Esophagus (tissue), 2 donors: ENCODE results near the gene GFRA1. TPM values are rescaled to one million over a fixed set of nuclear protein-coding genes. Genes with fewer than 3 reads are reported as not detected.

Source experiments
- H3K27ac ChIP-seq, 2 donors: one replicate each; pipeline ENCODE4 v1.5.1; 2013; ENCODE audit warnings: low read depth in 2 of 2, mild to moderate bottlenecking in 2 of 2, inconsistent platforms in 1 of 2, low read length in 1 of 2, moderate library complexity in 1 of 2
- H3K27me3 ChIP-seq, 2 donors: one replicate each; pipeline ENCODE4 v1.6.1; 2013; ENCODE audit warnings: low read length in 2 of 2, control low read depth in 1 of 2, mild to moderate bottlenecking in 1 of 2; ENCODE audit not compliant: insufficient read depth in 2 of 2, control insufficient read depth in 1 of 2
- H3K36me3 ChIP-seq, 2 donors: one replicate each; pipeline ENCODE4 v1.6.1; 2013; ENCODE audit warnings: low read length in 1 of 2; ENCODE audit not compliant: control insufficient read depth in 2 of 2, insufficient read depth in 2 of 2
- H3K4me1 ChIP-seq, 2 donors: one replicate each; pipeline ENCODE4 v1.6.1; 2013; ENCODE audit warnings: low read length in 1 of 2; ENCODE audit not compliant: control insufficient read depth in 2 of 2, insufficient read depth in 2 of 2
- H3K4me3 ChIP-seq, 2 donors: one replicate each; pipeline ENCODE4 v1.5.1; 2013; ENCODE audit warnings: low read length in 2 of 2, mild to moderate bottlenecking in 2 of 2, low read depth in 1 of 2, moderate library complexity in 1 of 2
- H3K9me3 ChIP-seq, 2 donors: one replicate each; pipeline ENCODE4 v1.6.1; 2013; ENCODE audit warnings: mild to moderate bottlenecking in 2 of 2, low read depth in 1 of 2, low read length in 1 of 2, moderate library complexity in 1 of 2; ENCODE audit not compliant: control insufficient read depth in 2 of 2, insufficient read depth in 1 of 2
- WGBS, 2 donors: extraction: QIAGEN DNeasy Blood & Tissue Kit; methylation state at CpG; one replicate each; pipeline ENCODE4 v1.1.7; 2013; 5-methylcytosine and 5-hydroxymethylcytosine counted together
- polyA plus RNA-seq, 2 donors: library from polyadenylated mRNA; stranded (reverse); fragments of 200-250 nt; gene quantifications; one replicate each; pipeline ENCODE4 v1.2.3, GENCODE V29; 2013
- donor health status: healthy with polysubstance abuse.
- donor health status: Bipolar disorder and iron deficiency.

Gene GFRA1
- polyA plus RNA-seq, 2 donors = 0.73 to 1.3 TPM

- WGBS, 2 donors = 73 to 78% methylated on average over 13 of the region's 13 CpGs
- Histone ChIP-seq H3K4me1 (no peaks in the 10 kb centered on the region), H3K4me3 (no peak overlapping the region), H3K9me3 (no peaks in the 10 kb centered on the region), H3K27me3 (no peaks in the 10 kb centered on the region), H3K27ac (no peak overlapping the region), H3K36me3 (no peaks in the 10 kb centered on the region)
Observed at GRCh38 chr10:116132780-116133399, 140.1 kb downstream of the GFRA1 start.

DNA sequence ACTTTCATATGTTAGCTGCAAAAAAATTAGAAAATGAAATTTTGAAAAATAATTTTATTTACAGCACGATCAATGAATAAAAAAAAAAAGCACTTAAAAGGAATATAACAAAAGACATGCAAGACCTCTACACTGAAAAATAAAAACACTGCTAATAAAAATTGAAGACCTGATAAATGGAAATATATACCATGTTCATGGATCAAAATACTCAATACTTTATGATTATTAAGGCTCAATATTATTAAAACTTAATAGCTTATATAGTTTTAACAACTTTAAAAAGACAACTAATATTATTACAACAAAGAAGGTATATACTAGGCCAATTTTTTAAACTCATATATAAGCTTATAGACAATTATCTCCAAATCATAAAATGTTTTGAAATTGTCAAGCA lies 143.0 kb downstream of the GFRA1 start:
- Histone ChIP-seq H3K36me3 (no peaks in the 10 kb centered on the region), H3K4me1 (no peaks in the 10 kb centered on the region), H3K4me3 (no peak overlapping the region), H3K27me3 (no peaks in the 10 kb centered on the region), H3K9me3 (no peaks in the 10 kb centered on the region), H3K27ac (no peak overlapping the region)
- WGBS, 2 donors = 62 to 92% methylated on average over 1 of the region's 1 CpG

DNA sequence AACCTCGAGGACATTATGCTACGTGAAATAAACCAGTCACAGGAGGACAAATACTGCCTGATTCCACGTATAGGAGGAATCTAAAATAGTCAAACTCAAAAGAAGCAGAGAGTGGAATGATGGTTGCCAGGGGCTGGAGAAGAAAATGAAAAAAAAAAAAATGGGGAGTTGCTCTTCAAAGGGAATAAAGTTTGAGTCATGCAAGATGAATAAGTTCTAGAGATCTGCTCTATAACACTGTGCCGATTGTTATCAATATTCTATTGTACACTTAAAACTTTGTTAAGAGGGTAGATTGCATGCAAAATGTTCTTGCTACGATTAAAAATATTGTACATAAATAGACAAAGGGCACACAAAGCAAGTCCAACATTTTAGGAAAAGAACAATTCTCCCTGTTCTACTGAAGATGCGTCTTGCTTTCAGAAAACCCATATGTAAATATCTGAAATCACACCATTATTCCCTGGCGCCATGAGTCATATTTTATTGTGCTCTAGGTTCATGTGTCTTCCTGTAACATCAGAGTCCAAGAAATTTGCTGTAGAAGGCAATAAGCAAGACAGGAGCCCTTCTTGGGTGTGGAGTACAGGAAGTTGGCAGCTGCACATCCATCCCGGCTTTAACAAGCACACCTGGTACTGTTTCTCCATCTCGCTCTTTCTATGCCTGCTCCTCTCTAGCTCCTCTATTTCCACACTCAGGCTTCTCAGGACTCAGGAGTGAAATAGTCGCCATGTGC lies 145.9 kb downstream of the GFRA1 start:
- Histone ChIP-seq H3K27ac (no peak overlapping the region), H3K9me3 (no peaks in the 10 kb centered on the region), H3K4me1 (no peaks in the 10 kb centered on the region), H3K36me3 (no peaks in the 10 kb centered on the region), H3K4me3 (no peak overlapping the region), H3K27me3 (no peaks in the 10 kb centered on the region)
- 80 to 84% methylated on average over 10 of the region's 10 CpGs for WGBS, 2 donors

- H3K9me3 ChIP-seq = no peaks in the 10 kb centered on the region
Observed at GRCh38 chr10:116126239-116126638, 146.8 kb downstream of the GFRA1 start.

GRCh38 chr10:116125180-116125579 lies 147.8 kb downstream of the GFRA1 start:
- Histone ChIP-seq H3K27me3 (no peaks in the 10 kb centered on the region), H3K9me3 (no peaks in the 10 kb centered on the region), H3K4me1 (no peaks in the 10 kb centered on the region), H3K4me3 (no peak overlapping the region), H3K27ac (no peak overlapping the region), H3K36me3 (no peaks in the 10 kb centered on the region)
- 81 to 90% methylated on average over 19 of the region's 19 CpGs for WGBS, 2 donors

More at GRCh38 chr10:116126239-116126638, 146.8 kb downstream of the GFRA1 start:
- Histone ChIP-seq H3K27ac (no peak overlapping the region), H3K27me3 (no peaks in the 10 kb centered on the region), H3K36me3 (no peaks in the 10 kb centered on the region), H3K4me1 (no peaks in the 10 kb centered on the region), H3K4me3 (no peak overlapping the region)
- 90 to 94% methylated on average over 3 of the region's 3 CpGs for WGBS, 2 donors

- Histone ChIP-seq H3K9me3 (no peaks in the 10 kb centered on the region), H3K27me3 (no peaks in the 10 kb centered on the region), H3K4me1 (no peaks in the 10 kb centered on the region), H3K36me3 (no peaks in the 10 kb centered on the region), H3K4me3 (no peak overlapping the region), H3K27ac (no peak overlapping the region)
- WGBS, 2 donors = 48 to 54% methylated on average over 4 of the region's 4 CpGs
Observed at GRCh38 chr10:116124777-116125176, 148.2 kb downstream of the GFRA1 start.

DNA sequence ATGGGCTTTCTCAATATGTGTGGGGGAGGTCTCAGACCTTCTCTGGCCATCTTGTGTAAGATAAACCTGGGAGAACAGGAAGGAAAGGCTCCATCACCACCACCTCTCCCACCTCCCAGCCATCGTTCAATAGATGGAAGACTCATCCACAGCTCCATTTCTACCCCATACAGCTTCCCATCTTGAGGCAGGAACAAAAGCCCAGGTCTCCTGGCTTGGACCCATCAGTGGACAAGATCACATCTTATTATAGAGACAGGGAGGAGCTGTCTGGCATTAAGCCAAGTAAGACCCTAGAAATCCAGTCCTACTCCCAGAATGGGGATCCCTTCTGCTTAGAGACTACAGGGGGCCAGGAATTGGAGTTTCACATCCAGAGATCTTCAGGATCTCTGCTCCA lies 150.3 kb downstream of the GFRA1 start:
- Histone ChIP-seq H3K4me3 (no peak overlapping the region), H3K27ac (no peak overlapping the region), H3K9me3 (no peaks in the 10 kb centered on the region), H3K4me1 (no peaks in the 10 kb centered on the region), H3K36me3 (peaks cover 0 to 2% of the 10 kb centered on the region in 2 donors), H3K27me3 (no peaks in the 10 kb centered on the region)
- WGBS, 2 donors = 68 to 74% methylated on average over 1 of the region's 1 CpG

DNA sequence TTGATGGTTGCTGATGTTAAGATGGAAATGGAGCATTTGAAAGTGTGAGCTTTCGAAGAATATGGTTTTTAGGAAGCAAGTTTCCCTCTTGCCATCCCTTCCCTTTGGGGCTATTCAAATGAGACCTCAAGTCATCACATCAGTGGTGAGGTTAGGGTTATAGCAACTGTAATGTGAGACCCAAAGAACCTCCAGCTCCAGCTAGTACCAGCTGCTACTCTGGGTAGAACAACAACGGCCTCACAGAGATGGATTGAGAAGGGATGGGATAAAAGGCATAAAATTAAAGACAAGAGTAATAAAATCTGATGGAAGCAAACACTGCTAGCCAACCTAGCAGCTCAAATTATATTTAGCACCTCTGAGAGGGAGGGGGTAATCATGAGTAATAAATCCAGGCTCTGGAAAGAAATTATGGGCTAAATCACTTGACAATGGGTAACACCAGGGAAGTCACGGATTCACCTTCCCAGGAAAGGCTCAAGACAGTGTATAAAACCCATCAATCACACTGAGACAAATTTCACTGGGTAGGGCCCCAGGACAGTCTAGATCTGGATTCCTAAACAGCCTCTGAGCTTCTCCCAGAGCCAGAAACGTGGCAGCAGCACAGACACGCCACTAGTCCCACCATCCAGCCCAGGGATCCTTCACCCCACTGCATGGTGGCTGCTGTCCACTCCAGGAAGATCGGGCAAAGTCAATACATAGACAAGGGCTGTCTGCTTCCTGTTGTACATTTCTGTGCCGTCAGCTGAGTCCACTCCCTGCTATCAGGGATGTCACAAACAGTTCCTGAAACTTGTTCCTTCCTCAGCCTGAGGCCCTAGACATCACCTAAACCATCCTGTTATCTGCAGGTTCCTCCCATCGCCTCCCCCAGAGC lies 151.1 kb downstream of the GFRA1 start:
- Histone ChIP-seq H3K27me3 (no peaks in the 10 kb centered on the region), H3K4me3 (no peak overlapping the region), H3K36me3 (peaks cover 0 to 2% of the 10 kb centered on the region in 2 donors), H3K4me1 (no peaks in the 10 kb centered on the region), H3K9me3 (no peaks in the 10 kb centered on the region), H3K27ac (no peak overlapping the region)
- WGBS, 2 donors = 74 to 80% methylated on average over 8 of the region's 8 CpGs

DNA sequence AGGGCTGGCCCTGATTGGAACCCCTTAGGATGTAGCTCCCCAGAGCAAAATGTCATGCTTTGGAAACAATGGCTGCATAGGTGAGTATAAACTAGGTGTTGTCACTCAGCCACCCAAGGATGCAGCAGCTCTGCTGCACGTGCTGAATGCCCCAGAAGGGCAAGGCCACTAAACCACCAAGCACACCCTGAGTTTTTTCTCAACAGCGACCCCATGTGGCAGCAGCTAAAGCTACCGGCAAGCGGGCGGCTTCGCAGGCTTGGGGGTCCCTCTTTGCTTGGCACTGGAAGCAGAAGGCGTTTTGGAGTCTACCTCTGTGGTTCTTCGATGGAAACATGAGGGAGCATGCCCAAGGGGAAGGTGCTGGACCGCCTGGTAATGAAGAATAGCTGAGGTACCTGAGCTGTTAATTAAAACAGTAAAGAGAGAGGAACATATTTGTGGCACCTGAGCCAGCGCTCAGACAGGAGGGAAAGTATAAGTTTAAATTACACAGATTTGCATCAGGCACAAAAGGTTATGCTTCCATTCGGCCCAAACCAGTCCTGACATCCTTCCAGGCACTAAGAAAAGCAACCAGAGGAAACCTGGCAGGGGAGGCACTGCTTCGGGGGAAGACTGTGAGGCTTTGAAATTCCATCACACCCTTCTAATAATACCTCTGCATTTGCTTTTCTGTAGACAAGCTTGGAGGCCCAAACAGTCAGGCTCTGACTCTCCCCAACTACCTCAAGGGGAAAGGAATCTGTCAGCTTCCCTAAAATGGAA lies 152.1 kb downstream of the GFRA1 start:
- Histone ChIP-seq H3K4me3 (no peak overlapping the region), H3K9me3 (no peaks in the 10 kb centered on the region), H3K36me3 (peaks cover 0 to 2% of the 10 kb centered on the region in 2 donors), H3K27ac (no peak overlapping the region), H3K4me1 (no peaks in the 10 kb centered on the region), H3K27me3 (no peaks in the 10 kb centered on the region)
- 53 to 61% methylated on average over 12 of the region's 12 CpGs for WGBS, 2 donors
